HG03520 (cell line): Measurements from ENCODE around the gene CDC27.
"Not testable (repeated sequence)": the region's sequence is repeated elsewhere in the genome, so short reads cannot be mapped to it uniquely, and the experiment has no call there.

Source experiments
- ATAC-seq: cut with Tn5 transposase; IDR thresholded peaks from one replicate; pipeline ENCODE4 v1.9.1; 2021; ENCODE audit warnings: mild to moderate bottlenecking, moderate library complexity; ENCODE audit not compliant: unreplicated experiment

CDC27 gene

GRCh38 chr17:47188876-47189731 is at the start of gene CDC27:
Gene CDC27, minus strand, starts transcription at chr17:47189295. Its CDS starts 123 bp downstream, at chr17:47189172.
- peak; percentile 94 for ATAC-seq

GRCh38 chr17:47238321-47239010 is 49.4 kb upstream of the CDC27 start:
- ATAC-seq, result no peak

- no peak for ATAC-seq
Measured at GRCh38 chr17:47237841-47238240, 48.7 kb upstream of the CDC27 start.

GRCh38 chr17:47235923-47236322 is 46.8 kb upstream of the CDC27 start:
- ATAC-seq, result no peak

- ATAC-seq, result no peak
Measured at GRCh38 chr17:47235506-47235905, 46.4 kb upstream of the CDC27 start.

GRCh38 chr17:47232465-47232864 is 43.4 kb upstream of the CDC27 start:
- ATAC-seq, result no peak

- no peak for ATAC-seq
Measured at GRCh38 chr17:47231866-47232265, 42.8 kb upstream of the CDC27 start.

- ATAC-seq, result no peak
Measured at GRCh38 chr17:47231334-47231733, 42.2 kb upstream of the CDC27 start.

- ATAC-seq, result no peak
Measured at GRCh38 chr17:47230864-47231263, 41.8 kb upstream of the CDC27 start.

GRCh38 chr17:47229535-47230443 is 40.7 kb upstream of the CDC27 start:
- ATAC-seq, result peak; percentile 46

- no peak for ATAC-seq
Measured at GRCh38 chr17:47227862-47228261, 38.8 kb upstream of the CDC27 start.

GRCh38 chr17:47225911-47226688 is 37.0 kb upstream of the CDC27 start:
- ATAC-seq, result no peak

GRCh38 chr17:47225436-47225858 is 36.4 kb upstream of the CDC27 start:
- no peak for ATAC-seq

- ATAC-seq, result no peak
Measured at GRCh38 chr17:47224966-47225365, 35.9 kb upstream of the CDC27 start.

GRCh38 chr17:47224077-47224476 is 35.0 kb upstream of the CDC27 start:
- not testable (repeated sequence) for ATAC-seq

- no peak for ATAC-seq
Measured at GRCh38 chr17:47223460-47223859, 34.4 kb upstream of the CDC27 start.

- no peak for ATAC-seq
Measured at GRCh38 chr17:47223007-47223406, 33.9 kb upstream of the CDC27 start.

- ATAC-seq, result no peak
Measured at GRCh38 chr17:47222047-47222446, 33.0 kb upstream of the CDC27 start.

- ATAC-seq, result no peak
Measured at GRCh38 chr17:47221154-47221553, 32.1 kb upstream of the CDC27 start.

- ATAC-seq, result no peak
Measured at GRCh38 chr17:47220531-47220999, 31.5 kb upstream of the CDC27 start.
